SKM-1 (cell line): Measurements from ENCODE around the gene GPS1.
A peak's percentile ranks its signal among the peaks of the same experiment; 100 is the strongest.

Experiments
- DNase-seq: peaks from one replicate; lab custom pipeline; 2025; ENCODE audit not compliant: unreplicated experiment; lab: John Stamatoyannopoulos, UW

GPS1 gene

DNA sequence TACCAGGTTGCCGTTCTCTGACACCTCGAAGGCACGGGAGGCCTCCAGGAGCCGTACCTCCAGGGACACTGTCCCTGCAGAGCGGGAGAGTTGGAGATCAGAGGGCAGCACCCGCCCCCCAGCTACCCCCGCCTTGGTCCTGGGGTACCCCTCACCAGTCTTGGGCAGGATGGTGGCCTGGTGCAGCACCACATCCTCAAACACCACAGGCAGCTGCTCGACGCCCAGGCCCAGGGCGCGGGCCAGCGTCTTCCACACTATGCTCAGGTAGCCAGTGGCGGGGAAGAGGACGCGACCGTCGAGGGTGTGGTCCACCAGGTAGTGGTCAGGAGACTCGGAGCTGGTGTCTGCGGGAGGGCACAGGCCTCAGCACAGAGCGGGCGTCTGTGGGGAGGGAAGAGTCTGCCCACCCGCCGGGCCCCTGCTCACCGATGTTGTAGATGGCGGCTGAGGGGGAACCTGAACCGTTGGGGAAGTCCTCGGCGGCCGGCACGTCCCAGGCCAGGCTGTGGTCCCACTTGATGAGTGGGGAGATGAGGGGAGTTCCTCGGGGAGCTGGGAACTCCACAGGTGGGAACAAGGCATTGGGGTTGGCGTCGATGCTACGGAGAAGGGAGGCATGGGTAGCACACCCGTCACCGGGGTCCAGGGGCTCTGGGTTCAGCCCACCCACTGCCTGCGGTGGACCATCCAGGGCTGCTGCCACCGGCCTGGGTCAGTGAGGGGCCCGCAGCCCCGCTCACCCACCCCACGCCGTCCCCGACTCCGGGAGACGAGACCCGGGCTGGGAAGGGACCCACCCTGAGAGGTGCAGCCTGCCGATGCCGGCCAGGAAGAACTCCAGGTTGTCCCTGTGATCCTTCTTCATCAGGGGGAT is 36.5 kb downstream of the GPS1 start:
- DNase-seq: no peak

DNA sequence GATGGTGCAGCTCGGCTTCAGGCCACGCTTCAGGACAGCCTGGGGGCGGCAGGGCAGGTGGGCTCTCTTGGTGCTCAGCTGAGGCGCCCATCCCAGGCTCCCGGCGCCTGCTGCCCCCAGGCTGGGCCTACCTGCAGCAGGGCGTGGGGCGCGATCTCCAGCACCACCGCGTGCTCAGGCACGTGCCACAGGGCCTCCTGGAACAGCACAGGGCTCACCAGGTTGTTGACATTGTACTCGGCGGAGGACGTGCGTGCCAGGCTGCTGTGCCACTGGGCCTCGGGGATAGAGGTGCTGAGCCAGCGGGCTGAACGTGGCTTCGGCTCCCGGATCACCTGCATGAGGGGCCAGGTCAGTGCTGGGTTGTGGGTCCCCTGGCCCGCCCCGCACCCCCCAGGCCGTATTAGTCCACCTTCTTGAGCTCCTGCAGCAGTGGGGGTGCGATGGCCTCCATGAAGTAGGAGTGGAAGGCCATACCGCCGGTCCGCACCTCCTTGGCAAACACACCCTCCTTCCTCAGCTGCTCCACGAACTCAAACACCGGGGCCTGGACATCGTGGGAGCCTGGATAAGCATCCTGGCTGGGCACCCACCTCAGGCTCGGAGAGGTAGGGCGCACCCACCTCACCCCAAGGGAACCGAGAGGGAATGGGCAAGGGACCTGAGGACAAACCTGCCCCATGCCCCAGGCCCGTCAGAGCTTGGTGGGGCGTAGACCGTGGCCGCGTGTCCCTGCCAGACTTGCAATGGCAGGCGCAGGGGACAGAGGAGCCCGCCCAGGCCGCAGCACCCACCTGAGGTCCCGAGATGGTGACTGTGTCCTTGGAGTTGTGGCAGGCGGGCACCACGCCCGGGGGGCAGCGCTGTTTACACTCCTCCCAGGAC is 37.4 kb downstream of the GPS1 start:
- no peak for DNase-seq

DNA sequence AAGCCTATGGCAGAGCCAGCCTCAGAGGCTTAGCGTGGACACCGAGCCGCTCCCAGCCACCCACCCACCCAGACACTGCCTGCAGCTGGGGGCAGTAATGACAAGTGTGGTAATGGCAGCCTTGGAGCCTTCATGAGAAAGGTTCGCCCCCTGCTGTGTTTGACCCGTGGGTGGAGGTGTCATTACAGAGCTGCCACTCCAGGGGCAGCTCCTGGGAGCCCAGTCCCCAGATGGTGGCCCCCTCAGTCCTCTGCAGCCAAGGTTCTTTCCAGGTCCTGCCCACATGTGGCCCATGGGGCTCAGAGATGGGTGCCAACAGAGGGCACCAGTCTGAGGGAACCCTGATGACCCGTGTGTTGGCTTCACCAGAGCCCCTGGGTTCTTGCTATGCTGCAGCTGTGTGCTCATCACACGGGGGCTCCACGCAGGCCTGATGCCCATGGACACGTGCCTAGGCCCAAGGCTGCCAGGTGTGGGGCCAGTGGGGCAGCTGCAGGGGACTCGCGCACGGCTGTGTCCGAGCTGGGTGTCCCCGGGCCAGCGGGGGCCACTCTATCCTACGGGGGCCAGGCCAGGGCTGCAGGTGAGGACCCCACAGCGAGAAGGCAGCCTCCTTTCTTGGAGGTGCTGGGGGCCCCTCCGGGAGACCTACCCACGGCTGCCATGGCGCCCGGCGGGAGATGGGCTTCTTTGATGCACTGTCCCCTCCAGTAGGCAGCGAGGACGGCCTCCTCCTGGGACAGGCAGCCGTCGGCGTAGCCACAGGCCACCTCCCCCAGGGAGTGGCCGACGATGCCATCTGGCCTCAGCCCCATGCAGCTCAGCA is 38.2 kb downstream of the GPS1 start:
- no peak for DNase-seq

DNA sequence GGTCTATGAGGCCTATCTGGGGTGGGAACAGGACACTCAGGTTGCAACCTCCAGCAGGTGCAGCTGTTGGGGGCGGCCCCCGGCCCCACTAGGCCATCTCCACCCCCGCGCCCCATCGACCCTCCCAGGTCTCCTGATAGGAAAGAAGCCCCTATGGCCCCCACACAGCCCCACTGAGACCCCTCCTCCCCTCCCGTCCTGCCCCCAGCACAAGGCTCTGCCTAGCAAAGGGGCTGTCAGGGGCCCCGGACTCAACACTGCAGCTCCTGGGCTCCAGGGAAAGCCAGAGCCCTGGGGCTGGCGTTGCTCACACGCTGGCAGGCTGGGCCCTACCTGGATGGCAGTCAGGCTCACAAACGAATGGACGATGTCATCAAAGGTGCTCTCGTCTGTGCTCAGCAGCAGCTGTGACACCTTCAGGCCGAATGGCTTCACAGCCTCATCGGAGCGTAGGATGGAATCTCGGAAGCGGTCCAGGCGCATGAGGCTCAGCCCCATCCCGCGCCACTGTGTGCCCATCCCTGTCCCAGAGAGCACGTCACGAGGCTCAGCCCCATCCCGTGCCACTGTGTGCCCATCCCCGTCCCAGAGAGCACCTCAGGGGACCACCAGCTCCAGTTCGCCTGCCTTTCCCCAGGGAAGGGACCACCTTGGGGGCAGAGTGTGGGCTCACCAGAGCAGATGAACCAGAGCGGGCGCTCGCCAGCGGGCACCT is 39.0 kb downstream of the GPS1 start:
- DNase-seq: no peak

DNA sequence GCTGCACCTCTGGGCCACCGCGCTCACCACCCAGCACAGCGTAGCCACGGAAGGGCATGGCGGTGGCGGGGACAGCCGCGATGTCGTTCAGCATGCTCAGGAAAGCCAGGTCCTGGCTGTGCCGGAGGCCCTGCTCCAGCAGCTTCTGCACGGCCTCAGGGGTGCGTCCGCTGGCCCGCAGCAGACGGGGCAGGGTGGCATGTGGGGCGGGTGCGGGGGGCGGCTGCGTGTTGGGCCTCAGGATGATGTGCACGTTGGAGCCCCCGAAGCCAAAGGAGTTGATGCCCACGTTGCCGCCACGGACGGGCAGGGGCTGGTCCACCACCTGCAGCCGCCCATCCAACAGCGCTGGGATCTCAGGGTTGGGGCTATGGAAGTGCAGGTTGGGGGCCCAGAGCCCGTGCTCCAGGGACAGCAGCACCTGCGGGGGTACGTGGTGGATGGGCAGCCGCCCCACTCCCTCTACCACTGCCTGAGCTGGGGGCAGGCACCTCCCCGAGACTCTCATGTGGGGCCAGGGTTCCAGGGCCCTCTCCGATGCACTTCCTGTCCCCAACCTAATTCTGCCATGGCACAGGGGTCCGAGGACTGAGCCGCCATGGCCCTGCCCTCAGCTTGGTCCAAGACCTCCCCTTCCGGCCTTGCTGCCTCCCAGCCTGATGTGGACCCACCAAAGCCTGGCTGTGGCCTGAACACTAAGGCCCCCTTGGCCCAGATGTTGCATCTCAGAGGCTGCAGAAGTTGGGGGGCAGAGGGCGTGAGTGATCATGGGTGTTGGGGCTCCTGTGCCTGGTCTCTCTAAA is 39.8 kb downstream of the GPS1 start:
- no peak for DNase-seq

DNA sequence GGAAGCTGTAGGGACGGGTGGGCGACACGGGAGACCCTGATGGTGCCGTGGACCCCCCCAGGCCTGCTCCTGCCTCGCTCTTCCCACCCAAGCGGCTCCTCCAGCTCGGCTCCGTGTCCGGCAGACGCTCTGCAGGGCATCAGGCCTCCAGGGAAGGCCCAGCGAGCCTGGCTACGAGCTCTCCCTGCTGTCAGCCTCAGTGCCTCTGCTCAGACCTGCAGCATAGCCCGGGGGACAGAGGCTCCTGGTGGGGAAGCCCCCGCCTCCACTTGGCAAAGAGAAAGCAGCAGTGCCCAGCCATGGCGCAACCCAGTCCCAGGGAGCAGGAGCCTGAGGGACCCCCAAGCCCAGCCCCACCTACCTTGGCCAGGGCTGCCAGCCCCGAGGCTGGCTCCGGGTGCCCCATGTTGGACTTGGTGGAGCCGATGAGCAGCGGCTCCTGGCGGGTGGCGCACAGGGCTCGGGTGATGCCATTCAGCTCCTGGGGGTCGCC is 40.4 kb downstream of the GPS1 start:
- DNase-seq: no peak

DNA sequence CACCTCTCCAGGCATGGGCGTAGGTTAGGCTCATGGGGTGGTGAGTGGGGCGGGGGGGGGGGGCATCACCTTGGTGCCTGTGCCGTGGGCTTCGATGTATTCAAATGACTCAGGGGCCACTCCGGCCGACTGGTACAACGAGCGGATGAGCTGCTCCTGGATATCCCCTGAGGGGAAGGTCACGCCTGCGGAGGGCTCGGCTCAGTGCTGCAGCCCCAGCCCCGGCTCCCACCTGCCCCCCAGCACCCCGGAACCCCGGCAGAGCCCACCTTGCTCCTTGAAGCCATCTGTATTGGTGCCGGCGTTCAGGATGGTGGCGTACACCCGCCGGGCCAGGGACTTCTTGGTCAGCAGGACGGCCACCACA is 40.9 kb downstream of the GPS1 start:
- no peak for DNase-seq

DNA sequence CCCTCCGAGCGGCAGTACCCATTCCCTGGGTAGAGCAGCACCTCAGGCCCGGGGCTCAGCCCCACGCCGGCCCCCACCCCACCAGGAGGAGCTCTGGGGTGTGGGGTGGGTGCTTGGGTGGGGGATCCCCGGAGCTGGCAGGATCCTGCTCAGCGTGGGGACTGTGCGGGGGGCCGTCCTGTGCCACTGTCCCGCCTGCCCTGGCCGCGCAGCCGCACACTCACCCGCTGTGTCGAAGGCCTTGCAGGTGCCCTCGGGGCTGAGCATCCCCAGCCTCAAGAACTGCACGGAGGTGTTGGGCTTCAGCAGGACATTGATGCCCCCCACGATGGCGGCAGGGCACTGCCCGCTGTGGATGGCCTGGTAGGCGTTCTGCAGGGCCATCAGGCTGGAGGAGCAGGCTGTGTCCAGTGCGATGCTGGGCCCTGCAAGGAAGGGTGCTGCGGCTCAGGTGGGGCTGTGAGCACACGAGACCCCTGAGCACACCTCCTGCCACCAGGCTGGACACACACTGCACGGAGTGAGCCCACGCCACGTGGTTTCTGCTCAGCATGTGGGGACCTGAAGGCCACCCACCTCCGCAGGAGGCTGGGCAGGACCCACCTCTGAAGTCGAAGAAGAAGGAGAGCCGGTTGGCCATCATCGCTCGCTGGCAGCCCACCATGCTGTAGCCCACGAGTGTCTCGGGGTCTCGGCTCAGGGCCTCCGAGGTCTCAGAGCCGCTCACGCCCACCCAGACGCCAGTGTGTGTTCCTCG is 41.5 kb downstream of the GPS1 start:
- no peak for DNase-seq

DNA sequence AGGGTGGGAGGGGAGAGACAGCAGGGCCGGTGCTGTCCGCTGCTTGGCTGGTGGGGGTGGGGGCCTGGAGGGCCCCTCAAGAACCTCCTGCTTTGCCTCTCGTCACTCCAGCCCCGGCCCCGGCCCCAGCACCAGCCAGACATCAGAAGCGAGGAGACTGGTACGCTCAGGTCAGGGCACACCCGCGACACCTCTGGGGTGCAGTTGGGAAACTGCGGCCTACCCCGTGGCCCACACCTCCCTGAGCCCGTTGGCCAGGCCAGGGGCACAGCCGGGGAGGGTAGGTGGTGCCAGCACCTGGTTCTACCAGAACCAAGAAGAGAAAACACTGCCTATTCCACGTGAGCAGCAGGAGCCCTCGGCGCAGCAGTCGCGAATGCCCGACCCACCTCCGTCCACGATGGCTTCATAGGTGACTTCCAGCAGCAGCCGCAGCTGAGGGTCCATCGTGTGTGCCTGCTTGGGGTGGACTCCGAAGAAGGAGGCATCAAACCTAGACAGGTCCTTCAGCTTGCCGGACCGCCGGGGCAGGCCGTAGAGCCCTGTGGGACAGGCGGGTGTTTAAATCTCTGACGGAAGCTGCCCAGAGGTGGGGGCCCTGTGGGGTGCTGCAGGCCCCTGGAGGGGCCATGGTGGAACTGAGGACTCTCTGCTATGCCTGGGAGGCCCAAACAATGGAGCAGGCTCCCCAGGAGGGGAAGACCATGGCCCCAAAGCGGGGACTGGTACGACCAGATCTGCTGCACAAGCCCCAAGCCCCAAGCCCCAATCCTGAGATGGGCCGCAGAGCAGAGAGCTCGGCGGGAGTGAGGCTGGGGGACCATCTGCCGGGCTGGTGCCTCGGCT is 43.5 kb downstream of the GPS1 start:
- DNase-seq: no peak

DNA sequence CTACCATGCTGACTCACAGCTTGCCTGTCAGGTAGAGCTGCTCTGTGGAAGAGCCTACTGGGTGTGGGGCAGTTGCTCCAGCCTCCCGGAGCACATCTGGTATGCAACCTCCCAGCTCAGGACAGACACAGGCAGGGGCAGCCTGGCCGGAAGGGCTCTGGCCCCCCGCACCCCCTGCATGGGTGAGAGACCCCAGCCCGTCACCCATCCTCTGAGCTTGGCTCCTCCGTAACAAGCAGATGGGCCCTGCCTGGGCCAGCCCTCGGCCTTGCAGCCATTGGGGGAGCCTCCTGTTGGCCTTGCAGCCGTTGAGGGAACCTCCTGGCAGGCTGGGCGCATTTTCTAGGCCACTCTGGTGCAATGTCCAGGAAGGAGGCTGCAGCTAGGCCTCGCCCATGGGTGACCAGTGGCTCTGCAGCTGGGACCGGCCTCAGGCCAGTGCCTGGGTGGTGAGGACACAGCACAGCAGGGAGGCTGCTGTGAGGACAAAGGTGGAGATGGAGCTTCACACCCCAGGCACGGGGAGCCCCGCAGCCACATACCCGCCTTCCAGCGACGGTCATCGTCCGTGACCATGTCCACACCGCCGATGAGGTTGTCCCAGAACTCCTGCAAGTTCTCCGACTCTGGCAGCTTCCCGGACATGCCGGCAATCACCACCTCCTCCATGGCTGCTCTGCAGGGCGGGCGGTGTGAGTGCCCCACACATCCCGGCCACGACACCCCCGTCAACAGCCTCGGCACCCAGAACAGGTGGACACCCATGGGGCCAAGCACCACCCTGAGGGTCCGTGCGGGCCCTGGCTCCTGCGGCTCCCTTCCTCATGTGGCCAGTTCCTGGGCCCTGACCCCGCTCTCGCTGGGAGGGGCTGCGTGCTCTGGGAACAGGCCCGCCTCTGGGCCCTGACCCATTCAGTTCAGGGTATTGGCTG is 44.3 kb downstream of the GPS1 start:
- DNase-seq: no peak

DNA sequence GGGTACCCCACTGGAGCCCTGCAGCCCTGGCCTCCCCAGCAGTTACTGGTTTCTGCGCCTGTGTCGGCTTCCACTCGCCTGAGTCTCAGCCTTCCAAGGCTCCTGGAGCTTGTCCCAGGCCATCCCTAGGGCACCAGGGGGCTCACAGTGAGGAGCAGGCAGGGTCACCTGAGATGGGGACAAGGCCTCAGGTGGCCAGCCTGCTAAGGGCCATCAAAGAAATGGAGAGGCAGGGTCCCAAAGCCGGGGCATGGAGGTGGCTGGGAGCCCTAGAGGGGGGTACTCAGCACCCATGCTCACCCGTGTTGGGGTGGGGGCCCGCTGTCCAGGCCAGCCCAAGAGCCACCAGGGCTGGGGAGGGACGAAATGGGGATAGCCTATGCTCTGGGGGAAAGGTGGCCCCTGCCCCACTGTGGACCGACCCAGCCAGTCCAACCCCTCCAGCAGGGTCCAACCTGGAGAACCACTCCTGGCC is 45.0 kb downstream of the GPS1 start:
- DNase-seq: no peak

DNA sequence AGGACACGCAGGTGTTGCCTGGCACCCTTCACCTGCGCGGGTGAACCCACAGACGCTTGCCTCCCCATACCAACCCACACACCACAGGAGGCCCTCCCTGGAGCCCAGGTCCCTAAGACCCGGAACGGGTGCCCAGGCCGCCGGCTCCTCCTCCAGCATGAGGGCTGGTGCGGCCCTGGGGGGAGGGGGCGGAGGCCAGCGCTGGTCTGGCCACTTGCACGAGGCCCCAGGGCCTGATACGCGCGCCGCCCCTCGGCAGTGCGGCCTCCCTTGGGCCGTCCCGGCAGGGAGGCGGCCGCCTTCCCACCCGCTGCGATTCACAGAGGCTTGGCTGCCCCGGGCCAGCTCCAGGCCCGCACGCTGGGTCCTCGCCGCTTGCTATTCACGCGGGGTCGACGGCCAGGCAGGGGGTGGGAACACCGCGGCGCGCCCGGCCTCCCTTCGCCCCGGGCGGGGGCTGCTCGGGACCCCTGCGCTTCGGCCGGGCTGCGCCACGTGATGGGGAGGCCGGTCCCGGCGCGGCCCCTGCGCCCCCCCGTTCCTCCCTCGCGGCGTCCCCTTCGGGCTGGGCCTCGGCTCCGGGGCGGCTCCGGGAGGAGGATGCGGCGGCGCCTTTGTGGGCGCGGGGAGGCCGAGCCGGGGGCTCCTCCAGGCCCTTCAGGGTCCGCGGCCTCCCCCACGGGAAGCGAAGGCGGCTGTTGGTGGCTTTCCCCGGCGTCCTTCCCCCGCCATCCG is 45.7 kb downstream of the GPS1 start:
- no peak for DNase-seq

DNA sequence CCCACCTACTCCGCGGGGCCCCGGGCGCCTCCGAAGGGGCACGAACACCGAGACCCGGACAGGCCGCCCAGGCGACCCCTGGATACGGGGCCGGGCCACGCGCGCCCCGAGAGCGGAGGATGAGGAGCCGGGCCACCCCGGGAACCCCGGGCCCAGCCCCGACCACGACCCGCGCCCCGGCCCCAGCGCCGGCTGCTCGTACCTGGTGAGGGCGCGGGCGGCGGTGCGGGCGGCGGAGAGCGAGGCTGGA is 46.1 kb downstream of the GPS1 start:
- no peak for DNase-seq

DNA sequence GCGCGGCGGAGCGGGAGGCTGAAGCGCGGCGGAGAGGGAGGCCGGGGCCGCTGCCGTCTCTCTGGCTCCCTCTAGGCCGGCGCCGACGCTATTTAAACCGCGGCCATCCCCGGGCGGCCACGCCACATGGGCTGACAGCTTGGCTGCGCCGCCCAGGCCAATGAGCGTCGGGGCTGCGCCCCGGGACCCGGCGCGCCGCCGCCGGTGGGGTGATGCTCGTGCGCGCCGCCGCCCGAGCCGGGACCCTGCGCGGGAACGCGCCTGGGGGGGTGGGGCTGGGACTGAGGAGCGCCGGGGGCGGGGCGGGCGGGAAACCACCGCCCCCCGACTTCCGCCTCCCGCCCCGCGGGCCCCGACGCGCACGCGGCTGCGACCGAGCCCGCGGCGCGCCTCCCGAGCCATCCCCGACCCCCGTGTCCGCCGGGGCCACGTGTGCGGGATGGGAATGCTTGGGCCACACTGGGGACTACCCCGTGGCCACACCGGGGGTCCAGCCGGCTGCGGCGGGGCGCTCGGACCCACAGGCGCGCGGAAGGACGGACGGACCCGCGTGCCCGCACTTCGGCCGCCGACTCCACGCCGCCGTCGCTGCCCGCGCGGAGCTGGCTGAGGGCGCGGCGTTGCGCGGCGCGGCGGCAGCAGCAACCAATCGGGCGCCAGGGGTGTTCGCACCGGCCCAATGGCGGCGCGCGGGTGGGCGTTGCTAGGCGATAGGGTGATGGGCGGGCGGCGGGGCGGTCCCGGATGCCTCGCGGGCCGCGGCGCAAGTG is 46.7 kb downstream of the GPS1 start, which contains the start of gene FASN:
TSS of gene FASN (minus strand) at position 68 of the 770 bp plus-strand sequence. CDS start 1,791 bp downstream, outside the sequence.
- peak; percentile 89 for DNase-seq

DNA sequence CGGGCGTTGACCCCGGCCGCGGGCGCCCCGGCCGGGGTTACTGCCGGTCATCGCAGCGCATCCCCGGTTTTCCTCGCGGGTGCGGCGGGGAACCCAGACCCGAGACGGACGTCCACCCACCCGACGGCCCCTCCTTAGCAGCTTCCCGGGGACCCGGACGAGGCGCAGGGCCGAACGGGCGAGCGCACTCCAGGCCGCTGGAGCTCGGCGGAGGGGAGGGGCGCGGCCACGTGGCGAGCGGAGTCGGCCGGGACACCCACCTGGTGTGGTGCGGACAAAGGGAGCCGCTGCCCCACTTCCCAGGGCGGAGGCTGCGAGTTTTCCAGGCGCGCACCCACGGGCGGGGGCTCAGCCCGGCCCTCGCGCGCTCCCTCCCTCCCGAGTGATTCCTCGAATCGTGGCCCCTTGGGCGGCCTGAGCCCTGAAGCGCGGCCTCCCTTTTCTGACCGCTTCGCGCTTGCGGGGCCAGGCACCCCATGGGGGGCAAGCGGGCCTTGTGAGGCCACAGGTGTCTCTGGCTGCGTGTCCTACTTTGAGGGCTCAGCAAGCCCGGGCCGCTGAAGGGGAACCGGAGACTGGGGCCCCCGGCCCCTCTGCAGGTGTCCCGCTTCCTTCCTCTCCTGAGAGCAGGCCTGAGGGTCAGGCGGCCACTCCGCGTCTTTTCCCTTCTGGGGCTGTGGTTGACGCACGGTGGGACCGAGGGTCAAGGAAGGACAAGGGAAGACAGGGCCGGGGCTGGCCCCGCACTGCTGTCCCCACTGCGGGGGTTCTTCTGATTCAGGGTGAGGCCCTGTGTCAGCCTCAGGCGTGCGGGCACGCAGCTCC is 47.5 kb downstream of the GPS1 start:
- no peak for DNase-seq
